IMR-90 (cell line): ENCODE results near the gene BCAR1. TPM values are rescaled to one million over a fixed set of nuclear protein-coding genes. Genes with fewer than 3 reads are reported as not detected.

Experiments used
- ATAC-seq: fragments of 200-7000 bp; cut with Tn5 transposase; 2 replicates; pipeline ENCODE4 v1.9.1; 2020; ENCODE audit warnings: low read depth, mild to moderate bottlenecking, moderate library complexity
- BruUV-seq: library from RNA; stranded (reverse); fragments of 400-500 nt; replicated peaks from 2 replicates; lab custom pipeline; 2021; lab: Mats Ljungman, UMichigan
- CTCF ChIA-PET: fragments of 300-600 bp; formaldehyde crosslinking; extraction: SDS; loops from one replicate; lab custom pipeline; 2021; ENCODE audit warnings: antibody characterized with exemption; lab: Yijun Ruan, JAX
- POLR2A ChIA-PET: fragments of 300-600 bp; sonication (Branson Sonifier 250); formaldehyde crosslinking; loops from one replicate; lab custom pipeline; 2022; ENCODE audit warnings: antibody characterized with exemption; ENCODE audit not compliant: unreplicated experiment; lab: Charles Lee
- DNase-seq: peaks from one replicate; pipeline ENCODE4 v3.0.0; 2013
- H2AFZ ChIP-seq: replicated peaks from 2 replicates; pipeline ENCODE3; 2013; ENCODE audit warnings: low read length, mild to moderate bottlenecking; ENCODE audit not compliant: poor library complexity
- H2AK5ac ChIP-seq: 2 replicates; pipeline ENCODE4 v1.6.1; 2013; ENCODE audit warnings: low read depth, low read length, inconsistent platforms
- H2AK9ac ChIP-seq: replicated peaks from 2 replicates; pipeline ENCODE3; 2013; ENCODE audit warnings: mild to moderate bottlenecking, low read depth, low read length, moderate library complexity; ENCODE audit not compliant: poor library complexity
- H2BK120ac ChIP-seq: 2 replicates; pipeline ENCODE4 v1.6.1; 2013; ENCODE audit warnings: low read depth, low read length, inconsistent platforms
- H2BK15ac ChIP-seq: 3 replicates; pipeline ENCODE4 v1.6.1; 2013; ENCODE audit warnings: low read depth, low read length, inconsistent platforms
- H2BK20ac ChIP-seq: 2 replicates; pipeline ENCODE4 v1.6.1; 2013; ENCODE audit warnings: low read depth, mild to moderate bottlenecking, inconsistent platforms, low read length, moderate library complexity
- H2BK5ac ChIP-seq: 2 replicates; pipeline ENCODE4 v1.6.1; 2013; ENCODE audit warnings: mild to moderate bottlenecking, low read depth, low read length, inconsistent platforms; ENCODE audit not compliant: poor library complexity, severe bottlenecking
- H3K14ac ChIP-seq: replicated peaks from 2 replicates; pipeline ENCODE4 v1.6.1; 2013; ENCODE audit warnings: low read depth, low read length, inconsistent platforms
- H3K18ac ChIP-seq: 2 replicates; pipeline ENCODE4 v1.6.1; 2013; ENCODE audit warnings: low read depth, low read length, control low read depth
- H3K23ac ChIP-seq: 2 replicates; pipeline ENCODE4 v1.6.1; 2013; ENCODE audit warnings: low read depth, low read length, inconsistent platforms
- H3K27ac ChIP-seq: 2 replicates; pipeline ENCODE4 v1.5.1; 2013; ENCODE audit warnings: mild to moderate bottlenecking, control low read depth, low read length; ENCODE audit not compliant: insufficient read depth
- H3K27me3 ChIP-seq: 2 replicates; pipeline ENCODE4 v1.6.1; 2013; ENCODE audit warnings: low read length; ENCODE audit not compliant: control insufficient read depth, insufficient read depth
- H3K36me3 ChIP-seq: 2 replicates; pipeline ENCODE4 v1.6.1; 2013; ENCODE audit warnings: low read length, mixed read lengths; ENCODE audit not compliant: control insufficient read depth, insufficient read depth
- H3K4ac ChIP-seq: 2 replicates; pipeline ENCODE4 v1.6.1; 2013; ENCODE audit warnings: low read depth, low read length, inconsistent platforms
- H3K4me1 ChIP-seq: 2 replicates; pipeline ENCODE4 v1.6.1; 2013; ENCODE audit warnings: low read length, mixed read lengths; ENCODE audit not compliant: control insufficient read depth, insufficient read depth
- H3K4me2 ChIP-seq: 2 replicates; pipeline ENCODE4 v1.6.1; 2013; ENCODE audit warnings: low read depth, mild to moderate bottlenecking, control low read depth, low read length, moderate library complexity
- H3K4me3 ChIP-seq: 2 replicates; pipeline ENCODE4 v1.5.1; 2013; ENCODE audit warnings: low read depth, mild to moderate bottlenecking, control low read depth, low read length, moderate library complexity; ENCODE audit not compliant: insufficient read depth
- H3K56ac ChIP-seq: 2 replicates; pipeline ENCODE4 v1.6.1; 2013; ENCODE audit warnings: low read length, inconsistent platforms; ENCODE audit not compliant: insufficient read depth; ENCODE audit errors: extremely low read depth
- H3K79me1 ChIP-seq, 2 experiments: 2 replicates each; pipeline ENCODE4 v1.6.1; 2013; ENCODE audit warnings: low read length in 2 of 2, inconsistent platforms in 1 of 2, low read depth in 1 of 2
- H3K9ac ChIP-seq: 2 replicates; pipeline ENCODE4 v1.6.1; 2013; ENCODE audit warnings: low read depth, low read length, control low read depth
- H3K9me1 ChIP-seq: 2 replicates; pipeline ENCODE4 v1.6.1; 2013; ENCODE audit warnings: low read length, inconsistent platforms; ENCODE audit not compliant: insufficient read depth
- H3K9me3 ChIP-seq: 2 replicates; pipeline ENCODE4 v1.6.1; 2013; ENCODE audit warnings: low read length; ENCODE audit not compliant: control insufficient read depth, insufficient read depth
- H4K20me1 ChIP-seq: 2 replicates; pipeline ENCODE4 v1.6.1; 2013; ENCODE audit warnings: low read length, inconsistent platforms; ENCODE audit not compliant: insufficient read depth
- H4K5ac ChIP-seq: 2 replicates; pipeline ENCODE4 v1.6.1; 2013; ENCODE audit warnings: mild to moderate bottlenecking, low read depth, low read length, control low read depth
- H4K8ac ChIP-seq, 2 experiments: 2 replicates each; pipeline ENCODE4 v1.6.1; 2013; ENCODE audit warnings: low read depth in 2 of 2, low read length in 2 of 2, control low read depth in 1 of 2, inconsistent platforms in 1 of 2
- H4K91ac ChIP-seq: 2 replicates; pipeline ENCODE4 v1.6.1; 2013; ENCODE audit warnings: low read depth, low read length, inconsistent platforms; ENCODE audit not compliant: insufficient read depth
- BHLHE40 ChIP-seq: fragments of 150-350 bp; IDR thresholded peaks from 2 replicates; pipeline ENCODE4 v1.6.1; 2016; ENCODE audit warnings: mild to moderate bottlenecking, low read depth, low read length
- CEBPB ChIP-seq: IDR thresholded peaks from 2 replicates; pipeline ENCODE4 v1.6.1; 2012; ENCODE audit warnings: low read depth, low read length, improper control_type of control experiment
- MAFK ChIP-seq: IDR thresholded peaks from 2 replicates; pipeline ENCODE4 v1.6.1; 2012; ENCODE audit warnings: low read depth, low read length, improper control_type of control experiment
- MAZ ChIP-seq: IDR thresholded peaks from 2 replicates; pipeline ENCODE4 v1.6.1; 2012; ENCODE audit warnings: low read depth, mild to moderate bottlenecking, low read length, improper control_type of control experiment, moderate library complexity, borderline replicate concordance
- MXI1 ChIP-seq: IDR thresholded peaks from 2 replicates; pipeline ENCODE4 v1.6.1; 2012; ENCODE audit warnings: low read depth, mild to moderate bottlenecking, low read length, moderate library complexity, borderline replicate concordance
- NFE2L2 ChIP-seq: fragments of 150-350 bp; IDR thresholded peaks from 2 replicates; pipeline ENCODE4 v1.6.1; 2016; ENCODE audit warnings: low read depth, mild to moderate bottlenecking, low read length
- RAD21 ChIP-seq: IDR thresholded peaks from 2 replicates; pipeline ENCODE4 v1.6.1; 2012; ENCODE audit warnings: low read length, improper control_type of control experiment
- RCOR1 ChIP-seq: IDR thresholded peaks from 2 replicates; pipeline ENCODE4 v1.6.1; 2012; ENCODE audit warnings: mild to moderate bottlenecking, low read length, improper control_type of control experiment; ENCODE audit not compliant: insufficient replicate concordance
- RFX5 ChIP-seq: IDR thresholded peaks from 2 replicates; pipeline ENCODE4 v1.8.0; 2012; ENCODE audit warnings: low read depth, mild to moderate bottlenecking, low read length, moderate library complexity
- WGBS, 2 experiments: methylation state at CpG; one replicate each; pipeline versions ENCODE4 v1.1.5 to v1.1.7; 2013; ENCODE audit warnings: missing lambda C conversion rate in 2 of 2; ENCODE audit not compliant: insufficient read length in 1 of 2; ENCODE audit errors: extremely low coverage in 2 of 2; 5-methylcytosine and 5-hydroxymethylcytosine counted together
- dilution Hi-C: fragments of 300-500 bp; cut with HindIII; formaldehyde crosslinking; loops from one replicate; pipeline ENCODE4 v1.14.3; 2018; ENCODE audit warnings: low sequenced_read_pairs; ENCODE audit not compliant: unreplicated experiment
- in situ Hi-C: fragments of 300-500 bp; cut with MboI; formaldehyde crosslinking; loops from 3 replicates; pipeline ENCODE4 v1.14.3; 2019; ENCODE audit warnings: low sequenced_read_pairs, inconsistent platforms, mixed read lengths
- intact Hi-C: fragments of 100-400 bp; cut with micrococcal nuclease; formaldehyde crosslinking; loops from 2 replicates; pipeline ENCODE4 v1.10.0; 2022
- polyA plus RNA-seq, 3 experiments: library from polyadenylated mRNA; depleted of rRNA; stranded (reverse); fragments of >200 nt; gene quantifications; 2 replicates each; pipeline ENCODE4 v1.2.3, GENCODE V29; 2012; ENCODE audit warnings: low replicate concordance in 1 of 3
- total RNA-seq: library from RNA; depleted of rRNA; stranded (reverse); fragments of >200 nt; gene quantifications from 2 replicates; pipeline ENCODE4 v1.2.3, GENCODE V29; 2012
- TF ChIP-seq, protein P1 (sequence below): fragments of 150-350 bp; IDR thresholded peaks from 2 replicates; pipeline ENCODE4 v1.6.1; 2017; ENCODE audit warnings: mild to moderate bottlenecking, antibody characterized with exemption, low read length, low read depth

The BCAR1 gene
- total and polyA plus RNA-seq, 2 of the 4 experiments (the other 2 are of a cell fraction) = 18.1 to 99.4 TPM

DNA sequence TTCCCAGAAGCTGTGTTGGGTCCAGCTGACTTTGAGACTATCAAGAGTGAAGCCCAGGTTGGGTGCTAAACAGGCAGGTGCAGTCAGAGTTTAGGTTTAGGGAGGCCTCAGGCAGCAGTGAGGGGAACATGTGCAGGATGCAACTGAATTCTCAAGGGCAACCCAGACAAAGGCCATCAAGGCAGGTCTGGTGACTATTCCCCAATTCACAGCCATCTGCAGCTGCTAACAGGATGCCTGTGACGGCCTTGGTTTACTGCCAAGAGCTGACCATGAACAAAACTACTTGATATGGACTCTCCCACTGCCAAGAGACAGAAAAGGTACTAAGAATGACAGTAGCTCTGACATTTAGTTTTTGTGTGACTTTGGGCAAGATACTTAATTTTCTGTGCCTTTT, 45.2 kb upstream of the BCAR1 start:
- Histone ChIP-seq H3K9me3 (no peaks in the 10 kb centered on the region), H3K14ac (no peak overlapping the region), H4K20me1 (no peaks in the 10 kb centered on the region), H3K4ac (no peak overlapping the region), H3K9ac (no peak overlapping the region), H2AK9ac (no peak overlapping the region), H3K27ac (no peak overlapping the region), H3K4me3 (no peak overlapping the region), H4K5ac (no peak overlapping the region), H2BK20ac (no peak overlapping the region), H3K4me2 (no peak overlapping the region), H2AK5ac (no peak overlapping the region), H3K9me1 (peaks cover 14% of the 10 kb centered on the region), H3K56ac (no peak overlapping the region), H3K36me3 (peaks cover 25% of the 10 kb centered on the region), H3K27me3 (no peaks in the 10 kb centered on the region), H2BK5ac (no peak overlapping the region), H3K4me1 (peaks cover 7% of the 10 kb centered on the region), H4K8ac (no peak overlapping the region), H3K79me1 (peaks cover 0 to 15% of the 10 kb centered on the region in 2 experiments; a peak in 1 of 4 replicates), H3K18ac (no peak overlapping the region), H2BK120ac (no peak overlapping the region), H4K91ac (no peak overlapping the region), H2BK15ac (no peak overlapping the region), H2AFZ (no peak overlapping the region), H3K23ac (no peak overlapping the region)
- POLR2A ChIA-PET = no interaction called here
- DNase-seq (peak; percentile 77), ATAC-seq (peak; percentile 54)
- CTCF ChIA-PET = interaction anchor here (0.6 to 1.2 kb wide), 2 partner anchors 8 to 14 kb away, joined by 3 to 6 read pairs; no protein-coding TSS in a partner anchor
- no CpG with 5 or more reads among the region's 1 CpG for WGBS, 2 experiments
- in situ Hi-C loops (no loop called here), intact Hi-C loops (no loop called here), dilution Hi-C loops (no loop called here)
- no TSS peak for BruUV-seq
- TF ChIP-seq BHLHE40 = no peak; the same call in 1 of the 2 replicates
- TF ChIP-seq MAFK = no peak
- TF ChIP-seq, protein P1, sequence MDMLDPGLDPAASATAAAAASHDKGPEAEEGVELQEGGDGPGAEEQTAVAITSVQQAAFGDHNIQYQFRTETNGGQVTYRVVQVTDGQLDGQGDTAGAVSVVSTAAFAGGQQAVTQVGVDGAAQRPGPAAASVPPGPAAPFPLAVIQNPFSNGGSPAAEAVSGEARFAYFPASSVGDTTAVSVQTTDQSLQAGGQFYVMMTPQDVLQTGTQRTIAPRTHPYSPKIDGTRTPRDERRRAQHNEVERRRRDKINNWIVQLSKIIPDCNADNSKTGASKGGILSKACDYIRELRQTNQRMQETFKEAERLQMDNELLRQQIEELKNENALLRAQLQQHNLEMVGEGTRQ = no peak
- no peak for TF ChIP-seq MXI1
- no peak for TF ChIP-seq RAD21
- TF ChIP-seq CEBPB = no peak
- no peak for TF ChIP-seq RCOR1
- TF ChIP-seq NFE2L2 = no peak
- no peak for TF ChIP-seq RFX5
- TF ChIP-seq MAZ = no peak
